ENCODE results near the gene EOGT.

EOGT gene

DNA sequence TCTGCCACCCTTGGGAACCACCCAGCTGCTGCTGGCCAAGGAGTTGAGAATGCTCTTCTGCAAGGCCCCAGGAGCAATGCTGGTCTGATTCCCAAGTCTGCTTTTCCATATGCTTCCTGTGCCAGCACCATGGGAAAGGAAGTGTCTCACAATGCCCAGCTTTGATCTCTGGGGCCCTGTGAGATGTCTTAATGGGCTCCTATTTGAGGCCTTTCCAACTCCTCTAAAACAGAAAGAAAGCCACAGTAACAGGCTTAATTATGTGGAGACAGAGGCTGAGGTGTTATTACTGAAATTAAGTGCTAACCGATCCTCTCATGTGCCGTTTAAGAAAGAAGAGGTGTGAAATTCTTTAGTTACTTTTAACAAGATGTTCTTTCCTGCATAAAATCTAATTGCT is 4.5 kb downstream of the EOGT start:
- DNase-seq = no peak

DNA sequence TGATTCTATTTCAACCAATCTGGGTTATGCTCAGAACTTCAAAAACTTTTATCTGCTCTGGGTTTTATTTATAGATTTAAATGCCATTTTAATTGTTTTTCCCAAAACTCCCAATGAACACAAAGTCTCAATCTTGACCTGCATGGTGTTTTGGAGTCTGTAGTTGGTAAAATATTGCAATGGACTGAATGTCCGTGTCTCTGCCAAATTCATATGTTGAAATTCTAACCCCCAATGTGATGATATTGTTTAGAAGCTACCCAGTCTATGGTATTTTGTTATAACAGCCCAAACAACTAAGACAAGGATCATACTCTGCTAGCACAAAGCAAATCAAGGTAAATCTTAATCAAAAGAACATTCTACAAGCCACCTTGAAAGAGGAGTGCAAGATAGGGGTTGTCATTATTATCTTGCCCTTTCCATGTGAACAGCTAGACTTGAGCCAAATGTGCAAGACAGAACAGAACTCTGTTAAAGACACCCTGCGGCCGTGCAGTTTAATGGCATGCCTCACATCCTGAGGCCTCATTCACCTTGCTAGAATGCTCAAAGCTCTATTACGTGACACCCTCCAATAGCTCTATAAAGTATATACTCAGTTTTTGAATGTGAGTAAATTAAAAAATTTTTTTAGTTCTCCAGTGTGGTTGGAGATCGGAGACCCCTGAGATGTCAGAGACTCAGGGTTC is 7.5 kb downstream of the EOGT start:
- no peak for DNase-seq

DNA sequence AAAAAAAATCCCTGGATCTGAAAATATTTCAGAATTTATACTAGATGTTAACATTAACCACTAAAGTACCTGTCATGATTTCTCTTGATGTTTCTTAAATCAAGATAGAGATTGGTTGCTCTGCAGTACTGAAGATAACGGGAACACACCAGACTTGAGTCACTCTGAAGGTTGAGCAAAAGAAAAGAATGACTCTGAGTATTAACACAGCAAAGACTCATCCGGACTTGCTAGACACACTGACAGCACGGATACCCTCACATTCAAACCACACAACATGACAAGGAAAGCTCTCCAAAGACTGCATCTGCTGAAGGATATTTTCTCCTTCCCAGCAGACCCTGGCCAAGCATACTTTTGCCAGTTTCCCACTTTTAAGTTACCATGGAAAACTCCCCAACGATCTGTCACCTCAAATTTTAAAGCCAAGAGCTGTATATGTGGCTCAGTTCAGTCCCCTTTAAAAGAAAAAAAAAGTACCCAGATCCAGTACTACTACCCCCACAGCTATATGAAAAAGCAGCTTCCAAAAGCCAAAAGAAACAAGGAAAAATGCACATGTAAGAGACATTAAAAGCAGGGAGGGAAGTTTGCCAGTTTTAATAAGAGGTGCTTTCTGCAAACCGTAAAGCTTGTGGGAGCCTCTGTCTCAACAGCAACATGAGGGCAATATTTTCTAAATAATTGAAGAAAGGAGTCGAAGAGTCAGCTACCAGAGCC is 8.3 kb downstream of the EOGT start:
- DNase-seq = no peak

DNA sequence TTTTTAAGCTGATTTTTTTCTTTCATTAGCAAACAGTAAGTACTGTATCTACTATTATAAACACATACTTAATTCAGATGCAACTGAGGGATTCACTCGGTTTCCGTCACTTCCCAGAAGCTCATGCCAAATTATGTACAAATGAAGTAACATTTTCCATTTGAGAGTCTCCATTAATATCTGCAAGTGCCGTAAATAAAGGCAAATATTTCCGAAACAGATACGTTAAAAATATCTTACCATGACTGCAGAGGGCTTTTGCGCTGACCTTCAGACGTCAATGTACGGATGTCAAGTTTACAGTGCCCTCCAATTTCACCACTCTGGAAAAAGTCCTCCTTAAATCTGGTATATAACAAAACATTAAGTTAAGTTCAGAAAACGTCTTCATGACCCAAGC is 9.3 kb downstream of the EOGT start:
- no peak for DNase-seq

DNA sequence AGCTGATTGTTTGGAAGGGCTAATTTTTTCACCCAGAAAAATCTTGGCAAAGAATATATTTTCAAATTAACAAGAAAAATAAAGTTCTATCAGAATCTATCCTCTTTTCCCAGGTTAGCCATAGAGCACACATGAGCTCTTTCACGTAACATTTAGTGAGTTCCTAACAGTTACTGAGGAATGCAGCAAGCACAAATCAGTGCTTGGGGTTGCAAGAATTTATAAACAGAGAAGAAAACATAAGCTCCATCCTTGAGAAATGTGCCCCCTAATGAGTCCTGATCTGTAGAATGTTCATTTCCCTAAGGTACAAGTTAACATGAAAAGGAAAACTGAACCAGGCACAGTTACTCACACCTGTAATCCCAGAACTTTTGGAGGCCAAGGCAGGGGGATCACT is 13.9 kb downstream of the EOGT start:
- DNase-seq = no peak

DNA sequence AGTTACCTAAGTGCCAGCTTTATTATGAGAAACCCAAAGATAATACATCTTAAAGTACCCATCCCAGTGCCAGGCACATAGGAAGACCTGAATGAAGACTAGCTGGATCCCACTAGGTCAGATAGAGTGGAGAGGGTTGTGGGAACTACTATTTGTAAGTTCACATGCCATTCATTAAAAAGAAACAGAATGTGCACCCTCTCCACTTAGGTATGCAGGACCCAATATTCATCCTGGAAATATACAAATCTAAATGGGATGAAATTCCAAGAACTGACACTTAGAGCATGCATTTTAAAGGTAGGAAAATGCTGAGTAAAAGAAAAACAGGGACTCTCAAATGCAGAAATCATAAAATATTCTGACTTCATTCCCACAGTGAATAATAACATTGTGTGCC is 14.3 kb downstream of the EOGT start:
- no peak for DNase-seq

DNA sequence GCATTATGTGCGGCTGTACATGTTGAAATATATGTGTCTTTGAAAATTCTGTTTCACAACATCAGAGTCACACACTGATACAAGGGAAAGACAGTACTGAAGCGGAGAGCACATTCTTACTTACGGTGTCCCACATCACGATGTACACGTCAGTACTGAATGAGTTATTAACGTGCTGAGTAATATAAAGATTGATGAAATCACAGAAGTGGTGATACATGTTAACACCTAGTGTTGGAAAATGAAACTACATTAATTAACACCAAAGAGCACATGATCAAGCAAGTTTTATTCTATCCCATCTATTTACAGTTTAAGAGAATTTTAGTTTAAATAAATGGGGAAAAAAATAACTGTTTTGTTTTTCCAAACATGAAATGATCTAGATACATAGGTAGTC is 15.6 kb downstream of the EOGT start:
- no peak for DNase-seq

DNA sequence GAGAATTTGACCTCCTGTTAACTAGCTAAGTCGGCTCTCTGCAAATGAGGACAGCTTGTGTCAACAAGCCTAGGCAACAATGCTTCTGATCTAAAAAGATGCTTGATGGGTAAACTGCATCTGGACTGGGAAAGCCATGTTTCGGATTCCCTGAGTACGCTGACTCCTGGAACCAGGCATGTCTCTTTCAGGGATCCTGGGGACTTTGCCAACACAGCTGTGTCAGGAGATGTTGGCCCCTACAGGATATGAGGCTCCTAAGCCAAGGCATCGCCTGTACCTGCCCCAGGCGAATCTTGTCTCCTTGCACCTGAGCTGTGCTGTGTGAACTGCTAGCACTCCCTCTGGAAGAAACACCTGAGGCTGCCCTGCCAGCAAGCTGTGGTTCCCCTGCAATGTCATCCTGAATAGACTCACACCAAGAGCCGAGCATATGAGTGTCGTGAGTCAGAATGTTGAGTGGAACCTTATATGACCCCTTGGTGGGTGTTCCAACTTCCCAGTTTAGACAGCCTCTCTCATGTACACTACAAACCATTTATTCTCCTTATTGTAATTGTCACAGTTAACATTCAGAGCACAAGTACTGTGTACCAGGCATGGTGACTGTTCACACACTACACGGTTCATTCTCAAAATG is 17.0 kb downstream of the EOGT start:
- DNase-seq = no peak

DNA sequence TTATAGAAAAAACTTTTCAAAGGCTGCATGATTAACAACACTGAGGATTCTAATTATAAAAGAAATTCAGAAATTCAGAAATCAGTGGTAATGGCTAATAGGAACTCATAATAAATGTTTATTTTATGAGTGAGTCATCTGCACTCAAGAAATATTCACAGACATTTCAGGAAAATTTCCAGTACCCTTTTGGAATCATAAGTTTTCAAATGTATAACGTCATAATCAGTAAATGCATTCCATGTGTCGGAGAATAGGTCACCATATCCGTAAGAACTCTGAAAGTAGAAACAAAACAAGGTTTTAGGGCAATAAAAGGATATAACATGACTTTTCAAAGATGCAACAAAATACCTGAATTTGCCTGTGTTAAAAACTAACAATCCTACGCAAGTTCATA is 24.7 kb downstream of the EOGT start:
- DNase-seq = no peak

DNA sequence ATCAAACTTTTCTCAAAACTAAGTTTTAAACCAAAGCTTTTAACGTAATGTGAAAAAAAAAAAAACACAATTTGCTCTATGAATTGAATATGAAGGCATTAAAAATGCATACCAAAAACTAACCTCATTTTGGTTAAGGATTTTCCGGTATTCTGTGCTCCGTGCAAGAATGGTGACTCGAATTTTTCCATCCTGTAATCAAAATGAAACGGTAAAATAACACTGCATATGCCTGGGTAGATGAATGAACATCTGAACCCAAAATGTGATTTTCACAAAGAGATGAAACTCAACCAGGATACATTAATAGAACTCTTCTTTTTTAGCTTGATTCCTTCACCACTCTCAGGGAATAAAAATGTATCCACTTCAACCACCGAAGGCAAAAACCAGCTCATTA is 26.2 kb downstream of the EOGT start:
- DNase-seq = no peak

DNA sequence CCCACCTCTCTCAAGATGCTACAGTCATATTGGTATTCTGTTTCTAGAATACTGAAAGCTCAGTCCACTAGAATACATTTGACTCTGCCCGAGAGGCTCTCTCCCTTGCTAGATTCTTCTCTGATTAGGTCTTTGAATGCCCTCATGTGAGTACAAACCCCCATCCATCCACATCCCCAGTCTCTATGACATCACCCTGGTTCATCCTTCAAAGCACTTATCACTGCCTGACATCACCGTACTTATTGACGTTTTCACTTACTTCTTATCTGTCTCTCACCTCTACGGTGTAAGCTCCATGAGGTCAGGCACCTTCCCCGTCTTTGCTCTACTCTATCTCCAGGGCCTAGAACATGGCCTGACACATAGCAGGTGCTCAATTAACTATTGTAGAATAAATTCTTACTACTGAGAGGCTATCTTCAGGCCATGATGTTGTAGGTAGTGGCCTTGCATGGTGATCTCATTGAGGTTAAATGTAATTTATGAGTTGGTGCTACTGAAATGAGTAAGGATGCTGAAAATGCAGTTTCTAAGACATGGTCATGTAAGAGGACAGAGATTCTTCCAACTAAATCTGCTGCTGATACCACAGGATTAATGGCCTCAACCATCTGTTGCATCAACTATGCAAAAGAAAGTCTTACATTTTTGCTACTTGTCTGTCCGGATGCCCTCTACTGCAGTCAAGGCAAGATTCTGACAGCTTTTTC is 26.8 kb downstream of the EOGT start:
- no peak for DNase-seq

DNA sequence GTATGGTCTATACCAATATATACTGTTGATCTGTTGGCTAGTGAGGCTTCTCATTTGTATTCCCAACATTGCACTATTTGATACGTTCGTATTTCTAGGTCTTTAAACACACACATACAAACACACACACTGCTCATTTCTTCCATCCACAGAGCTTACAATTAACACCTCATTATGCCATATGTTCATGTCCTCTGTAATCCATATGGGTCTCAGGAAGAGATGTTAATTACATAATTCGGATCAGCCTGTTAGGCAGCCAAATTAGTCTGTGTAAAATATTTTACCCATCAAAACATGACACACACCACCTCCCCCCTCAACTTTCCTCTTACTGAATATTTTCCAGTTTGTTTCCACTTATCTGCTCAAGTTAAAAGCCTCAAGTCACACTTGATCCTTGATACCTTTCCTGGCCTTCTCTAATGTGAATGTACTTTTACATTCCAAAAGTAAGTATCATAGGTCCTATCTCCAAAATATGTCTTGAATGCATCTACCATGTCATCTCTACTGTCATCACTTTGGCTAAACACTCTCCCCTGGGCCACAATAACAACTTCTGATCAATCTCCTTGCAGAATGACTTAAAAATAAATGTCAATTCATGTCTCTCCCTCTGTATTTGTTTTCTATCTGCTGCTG is 28.2 kb downstream of the EOGT start:
- DNase-seq = no peak

DNA sequence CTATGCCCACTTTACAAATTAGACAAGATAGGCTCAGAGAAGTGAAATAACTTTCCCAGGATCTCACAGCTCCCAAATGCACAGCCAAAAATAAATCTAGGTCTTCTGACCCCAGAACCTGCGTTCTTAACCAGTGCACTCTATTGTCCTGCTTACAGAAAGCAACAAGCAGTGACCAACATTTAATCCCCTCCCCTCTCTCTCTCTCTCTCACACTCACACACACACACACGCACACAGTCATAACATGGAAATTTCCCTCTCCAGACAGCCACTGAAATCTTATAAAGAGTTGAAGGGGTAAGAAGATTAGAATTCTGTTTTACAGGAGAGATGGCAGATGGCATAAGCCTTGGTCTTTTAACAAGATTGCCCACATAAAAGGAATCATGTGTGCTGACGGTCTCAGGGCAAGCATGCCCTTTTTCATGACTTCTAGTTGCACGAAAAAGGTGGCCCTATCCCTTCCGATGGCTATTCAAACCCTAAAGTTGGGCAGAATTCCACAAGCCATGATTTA is 29.4 kb downstream of the EOGT start:
- DNase-seq = no peak

DNA sequence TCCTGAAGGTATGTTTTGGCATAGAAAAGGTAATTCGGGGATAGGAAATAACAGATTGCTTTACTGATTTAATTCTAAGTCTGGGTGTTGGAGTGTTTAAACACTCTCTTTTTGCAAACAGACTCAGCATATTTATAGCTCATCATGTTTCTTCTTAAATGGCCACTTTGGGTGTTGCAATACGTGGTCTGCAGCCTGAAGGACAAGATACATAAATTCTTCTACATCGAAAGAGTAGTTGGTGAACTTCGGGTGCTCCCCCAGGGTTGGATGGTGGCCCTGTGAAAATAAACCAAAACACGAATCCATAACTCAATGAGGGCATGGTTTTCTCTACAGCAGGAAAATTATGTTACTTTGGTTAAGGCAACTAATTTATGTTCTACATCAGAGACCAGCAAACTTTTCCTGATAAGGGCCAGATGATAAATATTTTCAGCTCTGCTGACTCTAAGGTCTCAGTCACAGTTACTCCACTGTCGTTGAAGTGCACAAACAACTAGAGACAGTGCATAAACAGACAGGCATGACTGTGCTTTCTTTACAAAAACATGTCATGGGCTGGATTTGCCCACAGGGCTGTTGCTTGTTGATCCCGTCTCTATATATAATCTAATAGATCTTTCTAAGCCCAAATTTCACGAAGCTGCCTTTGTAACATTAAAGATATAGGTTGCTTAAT is 35.9 kb downstream of the EOGT start:
- no peak for DNase-seq

DNA sequence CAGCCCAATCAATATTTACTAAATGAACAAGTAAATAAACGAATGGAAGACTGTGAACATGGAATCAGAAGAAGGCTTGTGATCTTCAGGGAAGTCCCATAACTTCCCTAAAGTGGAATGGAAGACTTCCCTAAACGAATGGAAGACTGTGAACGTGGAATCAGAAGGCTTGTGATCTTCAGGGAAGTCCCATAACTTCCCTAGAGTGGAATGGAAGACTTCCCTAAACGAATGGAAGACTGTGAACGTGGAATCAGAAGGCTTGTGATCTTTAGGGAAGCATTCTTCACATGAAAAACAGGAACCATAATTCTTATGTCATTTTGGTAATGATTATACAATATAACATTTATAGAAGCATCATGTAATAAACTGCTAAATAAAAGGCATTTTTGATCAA is 38.8 kb downstream of the EOGT start:
- no peak for DNase-seq

DNA sequence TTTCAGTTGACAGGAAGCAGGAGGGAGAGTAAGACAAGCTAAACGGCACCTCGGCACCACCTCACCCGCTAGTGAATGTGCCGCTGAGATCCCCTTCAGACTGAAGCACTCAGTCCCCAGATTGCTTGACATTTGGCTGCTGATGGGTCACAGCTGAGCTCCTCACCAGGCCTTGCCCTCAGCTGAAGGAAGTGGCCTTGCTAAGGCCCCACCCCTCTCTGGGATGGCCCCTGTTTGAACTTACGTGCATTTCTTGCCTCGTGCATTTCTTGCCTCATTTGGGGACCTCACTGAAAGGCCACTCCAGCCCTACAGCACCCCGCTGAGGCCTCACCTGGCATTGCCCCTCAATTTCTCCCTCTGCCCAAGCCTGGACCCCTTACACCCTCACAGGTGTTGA is 39.8 kb downstream of the EOGT start:
- DNase-seq = no peak

DNA sequence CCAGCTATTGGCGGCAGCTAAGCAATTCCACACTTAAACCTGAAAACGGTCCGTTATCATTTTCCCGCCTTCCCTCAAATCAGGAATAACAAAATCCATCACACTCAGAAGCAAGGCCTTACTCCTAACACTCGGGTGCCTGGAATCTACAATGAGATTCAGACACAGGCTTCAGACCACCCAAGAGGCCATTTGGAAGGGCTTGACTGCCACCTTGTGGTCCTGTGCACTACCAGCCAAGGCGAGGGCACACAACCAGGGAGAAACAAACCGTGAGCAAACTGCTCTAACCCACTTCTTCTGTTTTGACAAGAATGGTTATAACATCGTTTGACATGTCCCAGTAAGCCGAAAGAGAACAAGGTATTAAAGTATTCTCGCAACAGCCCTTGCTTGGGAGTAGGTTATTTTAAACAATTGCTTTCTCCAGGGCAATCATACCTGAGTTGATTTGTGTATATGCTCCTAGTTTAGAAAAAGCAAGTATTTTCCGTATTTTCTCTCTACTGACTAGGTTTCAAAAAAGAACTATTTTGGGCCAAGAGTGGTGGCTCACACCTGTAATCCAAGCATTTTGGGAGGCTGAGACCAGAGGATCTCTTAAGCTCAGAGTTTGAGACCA is 41.0 kb downstream of the EOGT start:
- DNase-seq = peak; percentile 20 to 71

DNA sequence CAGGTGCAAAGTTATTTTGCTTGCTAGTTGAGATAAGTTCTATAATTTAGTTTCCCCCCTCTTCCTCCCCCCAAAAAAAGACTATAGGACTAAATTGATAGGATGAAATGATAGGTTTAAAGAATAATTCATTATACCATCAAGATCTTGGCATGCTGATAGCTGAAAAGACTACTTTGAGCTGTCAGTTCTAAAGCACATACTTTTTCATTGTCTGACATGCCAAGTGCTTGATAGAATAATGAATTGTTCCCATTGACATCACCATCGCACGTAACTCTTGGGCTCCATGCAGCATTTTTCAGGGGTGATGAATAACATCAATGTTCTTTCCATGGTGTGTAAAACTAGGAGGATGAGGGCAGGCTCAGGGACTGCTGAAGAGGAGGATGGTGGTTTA is 48.8 kb downstream of the EOGT start:
- no peak for DNase-seq

DNA sequence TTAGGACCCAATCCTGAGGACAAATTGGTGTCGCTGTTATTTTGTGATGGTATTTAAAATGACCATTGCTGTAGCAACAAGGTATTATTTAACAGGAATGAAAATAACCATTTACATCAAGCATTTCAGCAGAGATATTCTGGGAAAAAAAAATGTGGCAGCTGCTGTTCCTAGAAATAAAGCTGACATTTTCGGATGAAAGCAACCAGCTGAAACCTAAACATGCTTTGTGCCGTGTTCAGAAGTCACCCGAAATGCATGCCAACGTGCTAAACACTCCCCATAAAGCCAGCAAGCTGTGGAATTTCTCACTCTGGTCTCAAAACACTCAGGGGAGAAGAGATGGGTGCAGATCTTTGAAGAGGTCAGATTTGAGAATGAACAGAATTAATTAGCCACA is 49.6 kb downstream of the EOGT start:
- DNase-seq = no peak

DNA sequence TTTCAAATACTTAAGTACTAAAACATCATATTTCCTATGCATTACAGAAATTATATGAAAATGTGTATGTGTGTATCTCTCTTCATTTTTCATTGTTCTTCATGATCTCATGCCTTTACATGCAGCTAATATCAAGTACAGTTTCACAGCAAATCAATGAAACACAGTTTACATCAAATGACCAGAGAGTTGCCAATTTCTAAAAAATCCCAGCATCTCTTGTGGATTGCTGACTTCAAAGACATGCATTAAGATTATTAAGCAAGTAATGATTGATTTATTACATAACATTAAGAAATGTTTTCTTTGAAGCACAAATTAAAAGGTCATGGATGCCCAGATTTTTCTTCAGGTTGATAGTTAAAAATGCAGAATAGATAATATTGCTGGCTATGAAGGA is 50.1 kb downstream of the EOGT start:
- no peak for DNase-seq

DNA sequence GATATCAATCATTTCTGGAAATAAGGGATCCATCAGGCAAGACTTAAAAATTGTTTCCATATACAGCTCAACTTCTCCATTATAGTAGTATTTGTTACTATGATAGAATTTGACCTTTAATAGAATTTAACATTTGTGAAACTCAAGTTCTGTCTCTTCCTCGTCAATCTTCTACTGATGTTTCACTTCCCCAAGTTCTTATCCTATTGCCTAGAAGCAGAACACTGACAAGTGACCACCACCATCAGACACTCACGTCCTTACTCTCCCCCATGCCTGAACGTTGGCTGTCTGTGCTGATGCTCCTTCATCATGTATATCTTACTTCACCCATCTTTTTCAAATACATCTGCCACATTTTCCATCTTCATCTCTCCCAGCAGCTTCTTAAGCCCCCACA is 54.6 kb downstream of the EOGT start:
- DNase-seq = no peak

DNA sequence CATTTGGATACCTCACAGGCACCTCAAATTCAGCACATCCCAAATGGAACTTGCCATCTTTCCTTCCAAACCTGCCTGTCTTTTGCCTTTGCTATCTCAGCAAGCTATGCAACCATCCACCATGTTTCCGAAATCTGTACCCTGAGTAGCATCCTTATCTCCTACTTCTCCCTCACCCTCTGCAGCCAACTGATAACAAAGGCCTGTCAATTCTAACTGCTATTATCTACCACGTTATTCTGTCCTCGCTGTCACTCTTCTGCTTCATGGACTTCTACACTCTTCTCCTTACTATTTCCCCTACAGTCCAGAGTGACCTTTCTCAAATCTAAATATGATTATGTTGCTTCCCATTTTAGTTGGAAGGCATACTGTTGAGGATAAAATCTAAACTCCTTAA is 55.6 kb downstream of the EOGT start:
- no peak for DNase-seq
